HepG2 (cell line): Measurements from ENCODE around the gene C1orf21. TPM values are rescaled to one million over a fixed set of nuclear protein-coding genes. Genes with fewer than 3 reads are reported as not detected.
"Not testable (repeated sequence)": the region's sequence is repeated elsewhere in the genome, so short reads cannot be mapped to it uniquely, and the experiment has no call there.

ENCODE experiments used
- ATAC-seq: fragments of 200-7000 bp; cut with Tn5 transposase; 3 replicates; pipeline ENCODE4 v1.9.1; 2020; ENCODE audit warnings: mild to moderate bottlenecking, moderate library complexity
- BruUV-seq: library from RNA; stranded (reverse); fragments of 400-500 nt; replicated peaks from 2 replicates; lab custom pipeline; 2021; lab: Mats Ljungman, UMichigan
- CTCF ChIA-PET: fragments of 300-600 bp; formaldehyde crosslinking; extraction: SDS; loops from one replicate; lab custom pipeline; 2021; ENCODE audit warnings: low total read pairs, inconsistent platforms, low intra/inter-chr PET ratio; lab: Yijun Ruan, JAX
- POLR2A ChIA-PET: fragments of 350-600 bp; sonication (Branson Sonifier 250); formaldehyde crosslinking; loops from one replicate; lab custom pipeline; 2020; ENCODE audit warnings: antibody characterized with exemption, inconsistent platforms; lab: Yijun Ruan, JAX
- DNase-seq: peaks from one replicate; pipeline ENCODE4 v3.0.0-alpha.2; 2015; ENCODE audit warnings: low spot score
- FAIRE-seq: peaks from 3 replicates; lab custom pipeline; 2011; peaks lifted over from hg19 to GRCh38; lab: Jason Lieb, UNC
- H2AFZ ChIP-seq: one replicate; pipeline ENCODE4 v1.6.1; 2011; ENCODE audit warnings: low read length, inconsistent platforms
- H3K27ac ChIP-seq: fragments of 300-600 bp; 3 replicates; pipeline ENCODE4 v1.8.0; 2011; ENCODE audit warnings: mixed run types, mild to moderate bottlenecking, mixed read lengths, low read length, inconsistent platforms; ENCODE audit not compliant: insufficient read depth; ENCODE audit errors: extremely low read length
- H3K27me3 ChIP-seq, 2 experiments: fragments of 200-600 bp in 1 of 2; 2 replicates in 1 of 2; 3 replicates in 1 of 2; pipeline versions ENCODE4 v1.6.0 to v1.8.0; 2011; ENCODE audit warnings: low read length in 2 of 2, mild to moderate bottlenecking in 2 of 2, moderate library complexity in 2 of 2, inconsistent platforms in 1 of 2; ENCODE audit not compliant: insufficient read depth in 2 of 2, control insufficient read depth in 1 of 2
- H3K36me3 ChIP-seq, 2 experiments: fragments of 200-600 bp in 1 of 2; replicated peaks in 1 of 2; 2 replicates in 1 of 2; 3 replicates in 1 of 2; pipeline versions ENCODE4 v1.5.1 to v1.8.0; 2011; ENCODE audit warnings: low read length in 2 of 2, inconsistent platforms in 1 of 2; ENCODE audit not compliant: insufficient read depth in 2 of 2, control insufficient read depth in 1 of 2
- H3K4me1 ChIP-seq: 2 replicates; pipeline ENCODE4 v1.5.1; 2012; ENCODE audit warnings: low read length, inconsistent platforms; ENCODE audit not compliant: insufficient read depth
- H3K4me2 ChIP-seq: 2 replicates; pipeline ENCODE4 v1.6.0; 2011; ENCODE audit warnings: low read depth, low read length, inconsistent platforms
- H3K4me3 ChIP-seq, 3 experiments: fragments of 200-600 bp in 1 of 3; sonication (generic), shearing (Covaris generic) in 1 of 3; replicated peaks in 1 of 3; 2 replicates each; pipeline ENCODE4 v1.5.1; 2011 to 2016; ENCODE audit warnings: low read length in 3 of 3, inconsistent platforms in 2 of 3, low read depth in 2 of 3, mild to moderate bottlenecking in 2 of 3, control low read depth in 1 of 3, mixed read lengths in 1 of 3; ENCODE audit not compliant: insufficient read depth in 1 of 3
- H3K79me2 ChIP-seq: one replicate; pipeline ENCODE4 v1.6.1; 2011; ENCODE audit warnings: low read length, inconsistent platforms; ENCODE audit not compliant: insufficient read depth
- H3K9ac ChIP-seq: 2 replicates; pipeline ENCODE4 v1.6.0; 2011; ENCODE audit warnings: mild to moderate bottlenecking, low read depth, low read length, inconsistent platforms; ENCODE audit not compliant: insufficient read depth
- H3K9me3 ChIP-seq: 2 replicates; pipeline ENCODE4 v1.5.1; 2012; ENCODE audit warnings: mild to moderate bottlenecking, low read length
- H4K20me1 ChIP-seq: 2 replicates; pipeline ENCODE4 v1.6.0; 2011; ENCODE audit warnings: inconsistent platforms, mild to moderate bottlenecking, low read length, moderate library complexity; ENCODE audit not compliant: insufficient read depth
- TRIM24 ChIP-seq: sonication (generic); formaldehyde crosslinking; IDR thresholded peaks from 2 replicates; pipeline ENCODE4 v1.8.0; 2022; ENCODE audit warnings: mild to moderate bottlenecking, missing genetic modification reagents
- ZBTB14 ChIP-seq: sonication (generic); formaldehyde crosslinking; IDR thresholded peaks from 2 replicates; pipeline ENCODE4 v1.4.0; 2020; ENCODE audit warnings: missing genetic modification reagents
- ZBTB44 ChIP-seq: sonication (generic); formaldehyde crosslinking; IDR thresholded peaks from 2 replicates; pipeline ENCODE4 v1.4.0; 2020; ENCODE audit warnings: missing genetic modification reagents
- ZBTB7B ChIP-seq: sonication (generic); formaldehyde crosslinking; IDR thresholded peaks from 2 replicates; pipeline ENCODE4 v1.4.0; 2020; ENCODE audit warnings: missing genetic modification reagents
- ZFP62 ChIP-seq: sonication (generic); formaldehyde crosslinking; IDR thresholded peaks from 2 replicates; pipeline ENCODE4 v1.4.0; 2020; ENCODE audit warnings: missing genetic modification reagents
- ZNF777 ChIP-seq: sonication (generic); formaldehyde crosslinking; IDR thresholded peaks from 2 replicates; pipeline ENCODE4 v1.4.0; 2020; ENCODE audit warnings: missing genetic modification reagents
- ZNF800 ChIP-seq: sonication (generic); formaldehyde crosslinking; IDR thresholded peaks from 2 replicates; pipeline ENCODE4 v1.4.0; 2020; ENCODE audit warnings: missing genetic modification reagents
- WGBS: methylation state at CpG from one replicate; pipeline ENCODE4 v1.1.6; 2017; ENCODE audit warnings: low lambda C conversion rate; 5-methylcytosine and 5-hydroxymethylcytosine counted together
- in situ Hi-C: cut with HindIII; loops from 2 replicates; pipeline ENCODE4 v1.10.0; 2017; ENCODE audit warnings: low pct_unique_long_range_greater_than_20kb; ENCODE audit not compliant: extremely low pct_ligation_motif_present
- intact Hi-C: fragments of 100-400 bp; cut with micrococcal nuclease; formaldehyde crosslinking; loops from one replicate; pipeline ENCODE4 v1.10.0; 2022; ENCODE audit not compliant: unreplicated experiment
- polyA plus RNA-seq, 8 experiments: library from polyadenylated mRNA; depleted of rRNA in 3 of 8; stranded (reverse) in 7 of 8; unstranded in 1 of 8; fragments of >200 nt; fragmentation: Illumina TruSeq in 4 of 8; extraction: Trizol in 4 of 8; gene quantifications; 2 replicates each; pipeline versions ENCODE4 v1.2.1 to v1.2.3, GENCODE V29; 2011 to 2016; ENCODE audit warnings: low read depth in 4 of 8, missing spikeins in 1 of 8, mixed read lengths in 1 of 8; ENCODE audit not compliant: insufficient read depth in 1 of 8
- total RNA-seq, 5 experiments: library from RNA; depleted of rRNA; stranded (reverse); fragments of >200 nt; fragmentation: Illumina TruSeq; extraction: Trizol; gene quantifications; 2 replicates each; pipeline ENCODE4 v1.2.3, GENCODE V29; 2016; ENCODE audit warnings: low read depth in 1 of 5

The C1orf21 gene
- total and polyA plus RNA-seq, 2 of the 13 experiments (the other 11 are each of a cell fraction or from before 2014, with no cell fraction given), result not detected

GRCh38 chr1:184386312-184387068 lies at the start of gene C1orf21 (continued):
- peak; percentile 89 for TF ChIP-seq ZNF800 (CRISPR knock-in tag)
- TF ChIP-seq TRIM24, result no peak
- TF ChIP-seq ZBTB44 (CRISPR knock-in tag), result no peak
- TF ChIP-seq ZBTB7B (CRISPR knock-in tag), result 0 out of 2 replicates have a peak, but pooled peaks have one; percentile 17
- TF ChIP-seq ZFP62 (CRISPR knock-in tag), result no peak
- TF ChIP-seq ZBTB14 (CRISPR knock-in tag), result peak; percentile 60
- peak; percentile 43; the same call in 1 of the 2 replicates for TF ChIP-seq ZNF777 (CRISPR knock-in tag)

GRCh38 chr1:184337865-184338264 lies 49.0 kb upstream of the C1orf21 start:
- H3K4me1 ChIP-seq, H3K79me2 ChIP-seq, H3K27me3 ChIP-seq, intact Hi-C loops, CTCF ChIA-PET, in situ Hi-C loops, H3K9ac ChIP-seq, FAIRE-seq, H3K36me3 ChIP-seq, H3K4me2 ChIP-seq, H2AFZ ChIP-seq, H3K4me3 ChIP-seq, POLR2A ChIA-PET, H3K9me3 ChIP-seq, ATAC-seq, DNase-seq, H4K20me1 ChIP-seq, BruUV-seq, H3K27ac ChIP-seq: not testable (repeated sequence)
- WGBS, result 13% methylated on average over 1 of the region's 1 CpG
